NB4 (cell line): ENCODE data around the gene MAD1L1.

Experiments used
- CTCF ChIP-seq: IDR thresholded peaks from one replicate; pipeline ENCODE4 v1.5.1; 2012; ENCODE audit warnings: low read depth, low read length
- POLR2A ChIP-seq: IDR thresholded peaks from 2 replicates; pipeline ENCODE4 v1.6.1; 2011; ENCODE audit warnings: mild to moderate bottlenecking; ENCODE audit not compliant: insufficient read length; ENCODE audit errors: extremely low read depth
- TF ChIP-seq, protein P1 (sequence below): IDR thresholded peaks from 2 replicates; pipeline ENCODE4 v1.6.1; 2011; ENCODE audit warnings: low read depth, low read length

DNA sequence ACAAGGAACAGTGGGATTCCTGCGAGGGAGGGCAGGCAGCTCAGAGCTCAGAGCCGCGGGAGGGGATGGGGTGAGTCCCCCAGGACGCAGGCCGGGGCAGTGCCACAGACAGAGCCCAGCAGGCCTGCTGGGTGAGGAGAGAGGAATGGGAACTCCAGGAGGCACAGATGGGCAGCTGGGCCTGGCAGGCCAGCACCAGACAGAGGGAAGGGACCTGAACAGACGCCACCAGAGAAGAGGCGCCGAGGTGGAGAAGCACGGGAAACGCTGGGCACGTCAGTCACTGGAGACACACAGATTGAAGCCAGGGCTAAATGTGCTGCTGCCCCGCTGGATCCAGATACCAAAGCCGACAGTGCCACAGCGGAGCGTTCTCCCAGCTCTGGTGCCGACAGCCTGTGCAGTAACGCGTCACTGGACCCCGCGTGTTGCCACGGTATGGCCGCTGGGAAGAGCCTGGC, 225.8 kb downstream of the MAD1L1 start:
- TF ChIP-seq CTCF, result no peak
- TF ChIP-seq POLR2A, result no peak
- TF ChIP-seq, protein P1, sequence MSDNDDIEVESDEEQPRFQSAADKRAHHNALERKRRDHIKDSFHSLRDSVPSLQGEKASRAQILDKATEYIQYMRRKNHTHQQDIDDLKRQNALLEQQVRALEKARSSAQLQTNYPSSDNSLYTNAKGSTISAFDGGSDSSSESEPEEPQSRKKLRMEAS, result no peak
